ENCODE results near the gene RXFP4.
A peak's percentile ranks its signal among the peaks of the same experiment; 100 is the strongest.

Gene RXFP4

DNA sequence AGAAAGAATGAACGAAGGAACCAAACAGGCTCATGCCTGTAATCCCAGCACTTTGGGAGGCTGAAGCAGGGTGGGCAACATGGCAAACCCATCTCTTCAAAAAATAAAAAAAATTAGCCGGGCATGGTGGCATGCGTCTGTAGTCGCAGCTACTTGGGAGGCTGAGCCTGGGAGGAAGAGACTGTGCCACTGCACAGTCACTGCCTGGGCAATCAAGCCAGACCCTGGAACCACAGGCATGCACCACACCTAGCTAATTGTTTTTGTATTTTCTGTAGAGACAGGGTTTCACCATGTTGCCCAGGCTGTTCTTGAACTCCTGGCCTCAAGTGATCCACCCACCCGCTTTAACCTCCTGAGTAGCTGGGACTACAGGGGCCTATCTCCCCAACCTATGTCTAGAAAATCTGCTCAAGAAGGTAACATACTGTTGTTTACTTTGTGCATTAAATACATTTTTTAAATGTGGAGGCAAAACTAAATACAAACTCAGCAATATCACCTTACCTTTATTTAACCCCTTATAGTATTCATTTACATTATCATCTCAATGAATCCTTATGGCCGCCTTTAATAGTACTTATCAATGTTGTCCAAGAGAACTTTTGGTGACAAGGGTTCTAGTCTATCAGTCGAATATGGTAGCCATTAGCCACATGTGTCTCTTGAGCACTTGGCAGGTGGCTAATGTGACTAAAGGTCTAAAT, 10.0 kb upstream of the RXFP4 start:
- no peak for DNase-seq (ENCODE audit: low read depth)

GRCh38 chr1:155932081-155932480, 9.4 kb upstream of the RXFP4 start:
- DNase-seq (ENCODE audit: low read depth) = no peak

- no peak for DNase-seq (ENCODE audit: low read depth)
These were observed 9.0 kb upstream of the RXFP4 start for GRCh38 chr1:155932487-155932886.

DNA sequence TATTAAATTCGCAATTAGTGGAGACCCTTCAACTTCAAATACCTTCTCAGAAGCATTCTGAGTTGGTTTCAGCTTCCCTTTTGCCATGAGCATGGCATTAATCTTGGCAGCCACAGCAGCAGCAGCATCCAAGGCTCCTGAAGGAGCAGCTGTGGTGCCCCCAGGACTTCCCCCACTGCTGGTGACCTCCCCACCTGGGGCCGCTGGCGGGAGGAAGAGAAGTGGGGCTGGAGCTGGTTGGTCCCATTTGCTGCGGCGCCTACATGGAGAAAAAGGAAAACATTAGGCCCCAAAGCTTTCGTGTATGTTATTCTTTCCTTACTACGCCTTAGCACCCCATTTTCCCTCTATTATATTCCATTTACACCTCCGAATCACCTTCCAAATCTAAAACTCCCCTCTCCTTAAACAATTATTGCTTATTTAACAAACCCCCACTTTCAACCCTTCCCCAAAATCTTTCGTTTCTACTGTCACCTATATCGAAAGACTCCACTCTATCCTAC, 7.8 kb upstream of the RXFP4 start:
- DNase-seq (ENCODE audit: low read depth) = no peak

DNA sequence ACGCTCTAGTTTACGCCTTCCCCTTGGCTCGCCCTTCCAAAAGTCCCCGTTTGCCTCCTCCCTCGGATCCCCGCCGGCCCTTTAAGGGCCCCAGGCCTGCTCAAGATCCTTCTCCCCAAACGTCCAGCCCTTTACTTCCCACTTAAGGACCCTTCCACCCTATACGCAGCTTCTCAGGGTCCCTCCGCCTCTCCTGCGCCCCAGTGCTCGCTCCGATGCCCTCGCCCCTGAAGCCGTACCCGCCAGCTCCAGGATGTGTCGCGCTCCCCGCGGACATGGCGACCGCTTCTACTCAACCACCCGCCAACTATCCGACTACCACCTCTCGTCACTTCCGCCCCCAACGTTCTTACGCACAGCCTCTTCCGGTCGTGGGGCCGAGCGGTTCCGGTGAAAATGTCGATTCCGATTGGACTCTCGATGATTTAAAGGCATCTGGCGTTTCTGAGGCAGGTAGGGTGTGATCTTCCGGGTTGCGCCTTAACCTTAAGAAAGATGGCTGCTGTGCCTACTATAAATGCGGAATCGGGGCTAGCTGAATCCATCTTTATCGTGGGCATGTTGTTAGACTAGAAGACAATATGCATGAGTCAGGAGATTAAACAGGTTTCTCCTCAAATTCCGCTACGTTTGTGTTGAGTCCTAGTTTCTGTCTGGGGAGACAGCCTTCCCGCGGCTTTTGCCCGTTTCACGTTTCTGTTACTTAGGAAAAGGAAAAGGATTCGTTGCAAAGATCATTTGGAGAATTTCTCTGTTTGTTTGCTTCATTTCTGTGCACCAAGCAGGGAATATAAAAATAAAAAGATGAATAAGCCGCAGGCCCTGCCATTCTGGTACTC, 7.1 kb upstream of the RXFP4 start, which contains the start of gene KHDC4:
TSS of gene KHDC4 (minus strand) at position 317 of the 839 bp plus-strand sequence. CDS start at position 277, 40 bp downstream.
- peak; percentile 83 for DNase-seq (ENCODE audit: low read depth)

DNA sequence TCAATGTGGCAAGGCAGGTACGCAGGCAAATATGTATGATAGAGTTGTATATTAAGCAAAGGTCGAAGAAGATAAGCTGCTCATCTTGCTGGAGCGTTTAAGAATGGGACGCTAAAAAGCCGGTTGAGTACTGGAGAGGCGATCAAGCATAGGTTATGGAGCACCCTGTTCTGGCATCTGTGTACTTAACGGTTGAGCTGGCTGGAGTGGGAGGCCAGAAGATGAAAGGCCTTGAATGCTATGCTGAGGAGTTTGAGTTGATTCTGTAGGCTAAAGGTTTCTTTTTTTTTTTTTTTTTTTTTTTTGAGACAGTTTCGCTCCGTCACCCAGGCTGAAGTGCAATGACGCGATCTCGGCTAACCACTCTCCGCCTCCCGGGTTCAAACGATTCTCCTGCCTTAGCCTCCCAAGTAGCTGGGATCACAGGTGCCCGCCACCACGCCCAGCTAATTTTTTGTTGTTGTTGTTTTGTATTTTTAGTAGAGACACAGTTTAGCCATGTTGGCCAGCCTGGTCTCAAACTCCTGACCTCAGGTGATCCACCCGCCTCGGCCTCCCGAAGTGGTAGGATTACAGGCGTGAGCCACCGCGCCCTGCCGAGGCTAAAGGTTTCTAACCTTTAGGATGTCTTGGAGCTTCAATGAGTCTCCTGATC, 6.4 kb upstream of the RXFP4 start:
- DNase-seq (ENCODE audit: low read depth) = no peak

GRCh38 chr1:155938220-155938627, 3.2 kb upstream of the RXFP4 start:
- DNase-seq (ENCODE audit: low read depth) = no peak

DNA sequence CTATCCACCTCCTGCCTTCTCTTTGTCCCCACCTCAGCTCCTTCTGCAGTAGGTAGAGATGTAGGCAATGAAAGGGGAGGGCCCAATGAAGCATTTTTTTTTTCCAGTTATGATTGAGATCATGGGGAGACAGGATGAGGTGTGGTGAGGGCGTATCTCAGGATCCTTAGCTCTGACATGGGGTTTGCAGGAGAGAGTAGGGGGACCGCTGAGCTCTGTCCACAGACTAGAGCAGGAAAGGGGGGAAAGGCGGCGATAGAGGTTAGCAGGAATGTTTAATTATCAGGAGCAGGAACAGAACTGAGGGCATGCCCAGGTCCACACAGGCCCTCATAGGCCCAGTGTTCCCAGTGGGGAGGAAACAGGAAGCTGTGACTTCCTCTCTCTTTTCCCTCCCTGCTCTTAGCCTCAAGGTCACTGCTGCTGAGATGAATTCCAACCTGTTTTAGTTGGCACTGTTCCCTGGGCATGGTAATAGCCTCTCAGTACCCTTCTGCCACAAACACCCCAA, 901 bp upstream of the RXFP4 start:
- no peak for DNase-seq (ENCODE audit: low read depth)

GRCh38 chr1:155941845-155942531, 550 bp downstream of the RXFP4 start:
- no peak for DNase-seq (ENCODE audit: low read depth)

DNA sequence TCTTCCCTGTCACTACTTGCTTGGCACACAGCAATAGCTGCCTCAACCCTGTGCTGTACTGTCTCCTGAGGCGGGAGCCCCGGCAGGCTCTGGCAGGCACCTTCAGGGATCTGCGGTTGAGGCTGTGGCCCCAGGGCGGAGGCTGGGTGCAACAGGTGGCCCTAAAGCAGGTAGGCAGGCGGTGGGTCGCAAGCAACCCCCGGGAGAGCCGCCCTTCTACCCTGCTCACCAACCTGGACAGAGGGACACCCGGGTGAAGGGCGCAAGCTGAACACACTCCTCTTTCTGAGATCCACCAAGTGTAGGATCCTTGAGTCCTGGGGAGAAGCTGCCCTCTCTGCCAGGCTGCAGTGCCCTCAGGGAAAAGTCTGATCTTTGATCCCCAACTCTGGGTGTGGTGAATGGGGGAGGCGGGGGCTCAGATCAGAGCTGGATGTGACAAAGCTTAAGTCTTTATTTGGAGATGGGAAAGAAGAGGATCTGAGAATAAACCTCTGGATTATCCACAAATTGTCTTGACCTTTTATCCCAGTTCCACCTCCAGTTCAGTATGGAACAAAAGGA, 1.2 kb downstream of the RXFP4 start:
- no peak for DNase-seq (ENCODE audit: low read depth)

- no peak for DNase-seq (ENCODE audit: low read depth)
These were observed 3.0 kb downstream of the RXFP4 start for GRCh38 chr1:155944444-155944799.

GRCh38 chr1:155946633-155947219, 5.3 kb downstream of the RXFP4 start:
- DNase-seq (ENCODE audit: low read depth) = no peak

- no peak for DNase-seq (ENCODE audit: low read depth)
These were observed 5.9 kb downstream of the RXFP4 start for GRCh38 chr1:155947292-155947691.

DNA sequence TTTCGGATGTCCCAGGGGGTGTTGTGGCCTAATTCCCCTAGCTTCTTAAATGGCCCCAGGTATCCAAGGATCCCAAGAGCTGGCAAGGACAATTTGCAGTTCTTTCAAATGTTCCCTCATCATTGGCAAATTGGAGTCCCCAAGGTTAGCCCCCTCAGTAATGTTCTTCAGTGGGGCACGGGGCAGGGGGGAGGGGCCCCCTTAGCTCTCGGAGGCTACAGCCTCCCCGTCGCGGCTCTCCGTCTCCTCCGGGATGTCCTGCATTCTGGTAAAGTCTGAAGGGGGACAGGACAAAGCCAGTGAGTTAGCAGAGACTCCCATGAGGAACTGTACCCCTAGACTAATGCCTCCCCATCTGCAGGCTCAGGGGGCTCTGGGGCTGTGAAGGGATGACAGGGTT, 6.3 kb downstream of the RXFP4 start:
- no peak for DNase-seq (ENCODE audit: low read depth)

DNA sequence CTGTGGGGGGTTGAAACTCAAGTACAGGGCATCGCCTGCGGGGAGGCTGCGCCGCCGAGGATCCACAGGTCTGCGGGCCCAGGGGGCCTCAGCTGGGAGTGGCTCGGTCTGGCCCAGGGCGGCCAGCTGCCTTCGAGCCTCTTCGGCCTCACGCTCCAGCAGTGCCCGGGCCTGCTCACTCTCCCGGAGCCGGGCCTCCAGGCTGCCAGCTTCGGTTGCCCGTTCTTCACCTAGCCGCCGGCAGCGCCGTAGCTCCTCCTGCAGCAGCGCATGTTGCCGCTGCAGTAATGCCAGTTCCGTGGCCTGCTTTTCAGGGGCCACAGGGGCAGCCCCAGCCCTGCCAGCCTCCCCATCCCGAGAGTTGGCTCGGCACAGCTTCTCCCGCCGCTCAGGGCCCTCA, 9.4 kb downstream of the RXFP4 start:
- no peak for DNase-seq (ENCODE audit: low read depth)

- no peak for DNase-seq (ENCODE audit: low read depth)
These were observed 10.5 kb downstream of the RXFP4 start for GRCh38 chr1:155951753-155952504.

GRCh38 chr1:155952505-155952890, 11.1 kb downstream of the RXFP4 start:
- no peak for DNase-seq (ENCODE audit: low read depth)

DNA sequence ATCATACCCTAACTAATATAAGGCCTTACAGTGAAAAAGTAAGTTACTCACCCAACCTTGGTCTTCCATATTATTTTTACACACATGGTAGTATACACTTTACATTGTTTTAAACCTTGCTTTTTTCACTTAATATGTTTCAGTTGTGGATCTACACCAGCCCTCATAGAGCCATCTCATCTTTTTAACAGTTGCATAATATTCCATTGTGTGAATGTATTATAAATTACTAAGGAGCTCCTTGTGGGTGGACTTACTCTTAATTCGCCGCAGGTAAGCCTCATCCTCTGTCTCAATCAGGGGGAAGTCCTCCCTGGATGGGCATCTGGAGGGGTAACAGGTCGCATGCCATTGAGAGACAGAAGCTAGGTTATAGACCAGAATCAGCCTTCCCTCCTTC, 13.2 kb downstream of the RXFP4 start:
- no peak for DNase-seq (ENCODE audit: low read depth)

- no peak for DNase-seq (ENCODE audit: low read depth)
These were observed 16.0 kb downstream of the RXFP4 start for GRCh38 chr1:155957411-155957915.

DNA sequence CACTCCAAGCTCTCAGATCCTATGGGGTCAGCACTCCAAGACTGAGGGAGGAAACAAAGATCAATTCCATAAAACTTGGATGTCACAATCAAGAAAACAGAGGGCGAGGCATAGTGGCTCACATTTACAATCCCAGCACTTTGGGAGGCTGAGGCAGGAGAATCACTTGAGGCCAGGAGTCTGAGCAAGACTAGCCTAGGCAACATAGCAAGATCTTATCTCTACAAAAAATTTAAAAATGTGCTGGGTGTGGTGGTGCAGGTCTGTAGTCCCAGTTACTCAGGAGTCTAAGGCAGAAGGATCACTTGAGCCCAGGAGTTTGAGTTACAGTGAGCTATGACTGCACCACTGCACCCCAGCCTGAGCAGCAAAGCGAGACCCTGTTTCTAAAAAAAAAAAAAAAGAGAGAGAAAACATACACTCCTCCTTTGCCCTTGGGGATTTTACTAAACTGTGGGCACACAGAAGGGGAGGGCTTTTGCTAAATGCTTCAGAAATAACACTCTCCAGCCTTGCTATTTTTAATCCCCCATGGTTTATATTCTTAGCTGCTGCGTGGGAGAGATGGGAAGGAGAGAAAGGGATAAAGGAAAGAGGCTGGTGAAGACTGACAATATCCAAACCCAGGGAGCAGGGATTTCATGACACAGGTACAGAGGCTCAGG, 18.8 kb downstream of the RXFP4 start:
- DNase-seq (ENCODE audit: low read depth) = no peak
